PFSK-1 (cell line): ENCODE results near the gene PIGQ.

Experiments used
- FOXP2 ChIP-seq: optimal IDR thresholded peaks from 2 replicates; pipeline ENCODE3; 2011; ENCODE audit warnings: borderline replicate concordance, control low read depth, inconsistent platforms; ENCODE audit not compliant: insufficient read depth; ENCODE audit errors: extremely low read length, extremely low read depth
- POLR2AphosphoS5 ChIP-seq: IDR thresholded peaks from 2 replicates; pipeline ENCODE4 v1.6.1; 2012; ENCODE audit warnings: low read depth, mild to moderate bottlenecking, control low read depth, low read length, moderate library complexity
- SIN3A ChIP-seq: IDR thresholded peaks from 2 replicates; pipeline ENCODE4 v1.6.1; 2012; ENCODE audit warnings: mild to moderate bottlenecking, low read length, moderate library complexity, borderline replicate concordance; ENCODE audit not compliant: insufficient read depth
- TAF1 ChIP-seq: IDR thresholded peaks from 2 replicates; pipeline ENCODE4 v1.6.1; 2012; ENCODE audit warnings: low read length, control low read depth, borderline replicate concordance; ENCODE audit not compliant: insufficient read depth
- TF ChIP-seq, protein P1 (sequence below), 2 experiments: IDR thresholded peaks; 2 replicates each; pipeline versions ENCODE4 v1.6.1 to v1.8.0; 2011 to 2012; ENCODE audit warnings: low read depth in 2 of 2, low read length in 2 of 2, control low read depth in 1 of 2, inconsistent platforms in 1 of 2, mild to moderate bottlenecking in 1 of 2, moderate library complexity in 1 of 2; ENCODE audit not compliant: insufficient read depth in 1 of 2

- TF ChIP-seq TAF1, result no peak
- no peak for TF ChIP-seq POLR2AphosphoS5
- no peak for TF ChIP-seq SIN3A
- TF ChIP-seq, protein P1, sequence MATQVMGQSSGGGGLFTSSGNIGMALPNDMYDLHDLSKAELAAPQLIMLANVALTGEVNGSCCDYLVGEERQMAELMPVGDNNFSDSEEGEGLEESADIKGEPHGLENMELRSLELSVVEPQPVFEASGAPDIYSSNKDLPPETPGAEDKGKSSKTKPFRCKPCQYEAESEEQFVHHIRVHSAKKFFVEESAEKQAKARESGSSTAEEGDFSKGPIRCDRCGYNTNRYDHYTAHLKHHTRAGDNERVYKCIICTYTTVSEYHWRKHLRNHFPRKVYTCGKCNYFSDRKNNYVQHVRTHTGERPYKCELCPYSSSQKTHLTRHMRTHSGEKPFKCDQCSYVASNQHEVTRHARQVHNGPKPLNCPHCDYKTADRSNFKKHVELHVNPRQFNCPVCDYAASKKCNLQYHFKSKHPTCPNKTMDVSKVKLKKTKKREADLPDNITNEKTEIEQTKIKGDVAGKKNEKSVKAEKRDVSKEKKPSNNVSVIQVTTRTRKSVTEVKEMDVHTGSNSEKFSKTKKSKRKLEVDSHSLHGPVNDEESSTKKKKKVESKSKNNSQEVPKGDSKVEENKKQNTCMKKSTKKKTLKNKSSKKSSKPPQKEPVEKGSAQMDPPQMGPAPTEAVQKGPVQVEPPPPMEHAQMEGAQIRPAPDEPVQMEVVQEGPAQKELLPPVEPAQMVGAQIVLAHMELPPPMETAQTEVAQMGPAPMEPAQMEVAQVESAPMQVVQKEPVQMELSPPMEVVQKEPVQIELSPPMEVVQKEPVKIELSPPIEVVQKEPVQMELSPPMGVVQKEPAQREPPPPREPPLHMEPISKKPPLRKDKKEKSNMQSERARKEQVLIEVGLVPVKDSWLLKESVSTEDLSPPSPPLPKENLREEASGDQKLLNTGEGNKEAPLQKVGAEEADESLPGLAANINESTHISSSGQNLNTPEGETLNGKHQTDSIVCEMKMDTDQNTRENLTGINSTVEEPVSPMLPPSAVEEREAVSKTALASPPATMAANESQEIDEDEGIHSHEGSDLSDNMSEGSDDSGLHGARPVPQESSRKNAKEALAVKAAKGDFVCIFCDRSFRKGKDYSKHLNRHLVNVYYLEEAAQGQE (IDR thresholded peaks at IDR 0.05; ENCODE audit: insufficient read depth in 1 of 2, low read depth in 2 of 2, low read length in 2 of 2), result no peak
- TF ChIP-seq FOXP2, result no peak
Observed at GRCh38 chr16:574021-574760, 4.4 kb downstream of the PIGQ start.
